ENCODE data around the gene HNRNPL.

DNA sequence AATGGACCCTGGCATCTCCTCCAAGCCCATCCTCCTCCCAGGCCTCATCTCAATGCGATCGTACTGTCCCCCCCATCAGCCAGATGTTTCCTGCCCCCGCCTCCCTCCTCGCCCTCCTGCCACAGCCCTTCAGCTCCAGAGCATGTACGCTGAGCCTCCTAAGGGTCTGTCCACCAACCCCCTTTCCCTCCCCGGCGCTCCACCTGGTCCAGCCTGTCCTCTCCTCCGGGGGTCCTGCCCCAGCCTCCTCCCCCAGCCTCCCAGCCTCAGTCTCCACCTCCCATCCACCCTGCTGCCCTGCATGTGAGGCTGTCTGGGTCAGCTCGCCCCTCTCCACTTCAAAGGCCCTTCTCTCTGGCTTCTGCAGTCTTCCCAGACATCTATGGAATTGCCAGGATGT is 45.2 kb upstream of the HNRNPL start:
- TF ChIP-seq, protein P1, sequence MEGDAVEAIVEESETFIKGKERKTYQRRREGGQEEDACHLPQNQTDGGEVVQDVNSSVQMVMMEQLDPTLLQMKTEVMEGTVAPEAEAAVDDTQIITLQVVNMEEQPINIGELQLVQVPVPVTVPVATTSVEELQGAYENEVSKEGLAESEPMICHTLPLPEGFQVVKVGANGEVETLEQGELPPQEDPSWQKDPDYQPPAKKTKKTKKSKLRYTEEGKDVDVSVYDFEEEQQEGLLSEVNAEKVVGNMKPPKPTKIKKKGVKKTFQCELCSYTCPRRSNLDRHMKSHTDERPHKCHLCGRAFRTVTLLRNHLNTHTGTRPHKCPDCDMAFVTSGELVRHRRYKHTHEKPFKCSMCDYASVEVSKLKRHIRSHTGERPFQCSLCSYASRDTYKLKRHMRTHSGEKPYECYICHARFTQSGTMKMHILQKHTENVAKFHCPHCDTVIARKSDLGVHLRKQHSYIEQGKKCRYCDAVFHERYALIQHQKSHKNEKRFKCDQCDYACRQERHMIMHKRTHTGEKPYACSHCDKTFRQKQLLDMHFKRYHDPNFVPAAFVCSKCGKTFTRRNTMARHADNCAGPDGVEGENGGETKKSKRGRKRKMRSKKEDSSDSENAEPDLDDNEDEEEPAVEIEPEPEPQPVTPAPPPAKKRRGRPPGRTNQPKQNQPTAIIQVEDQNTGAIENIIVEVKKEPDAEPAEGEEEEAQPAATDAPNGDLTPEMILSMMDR (IDR thresholded peaks at IDR 0.05) = no peak
- TF ChIP-seq POLR2A (IDR thresholded peaks at IDR 0.05) = no peak
